Osteocyte (in vitro differentiated cells): ENCODE data around the gene UTP14C. TPM values are rescaled to one million over a fixed set of nuclear protein-coding genes. Genes with fewer than 3 reads are reported as not detected.
"Not testable (repeated sequence)": the region's sequence is repeated elsewhere in the genome, so short reads cannot be mapped to it uniquely, and the experiment has no call there.

Source experiments
- DNase-seq: peaks from one replicate; pipeline ENCODE4 v3.0.0; 2021; ENCODE audit warnings: mixed read lengths; ENCODE audit not compliant: unreplicated experiment; ENCODE audit errors: extremely low spot score
- H3K27ac Mint-ChIP-seq: one replicate; pipeline ENCODE4 v1.8.0; 2021; ENCODE audit warnings: mild to moderate bottlenecking, mixed read lengths; ENCODE audit not compliant: unreplicated experiment
- H3K27me3 Mint-ChIP-seq: one replicate; pipeline ENCODE4 v1.8.0; 2021; ENCODE audit warnings: mixed read lengths; ENCODE audit not compliant: unreplicated experiment
- H3K36me3 Mint-ChIP-seq: one replicate; pipeline ENCODE4 v1.8.0; 2021; ENCODE audit warnings: mixed read lengths; ENCODE audit not compliant: unreplicated experiment
- H3K4me1 Mint-ChIP-seq: one replicate; pipeline ENCODE4 v1.8.0; 2021; ENCODE audit warnings: mixed read lengths; ENCODE audit not compliant: unreplicated experiment
- H3K4me3 Mint-ChIP-seq: one replicate; pipeline ENCODE4 v1.8.0; 2021; ENCODE audit warnings: mild to moderate bottlenecking, moderate library complexity, mixed read lengths; ENCODE audit not compliant: unreplicated experiment
- H3K9me3 Mint-ChIP-seq: one replicate; pipeline ENCODE4 v1.8.0; 2021; ENCODE audit warnings: mixed read lengths; ENCODE audit not compliant: unreplicated experiment
- CTCF ChIP-seq: fragments of 200-600 bp; sonication (generic); IDR thresholded peaks from 2 replicates; pipeline ENCODE4 v1.5.0; 2021; ENCODE audit warnings: antibody characterized with exemption, mild to moderate bottlenecking, moderate library complexity
- total RNA-seq: library from RNA; stranded (reverse); gene quantifications from 2 replicates; pipeline ENCODE4 v1.2.1, GENCODE V29; 2021

UTP14C gene
- total RNA-seq, 1 donor from 2014 or later = 24.2 TPM

GRCh38 chr13:52022356-52022755 is 2.1 kb upstream of the UTP14C start:
- TF ChIP-seq CTCF = no peak
- DNase-seq = no peak
- Mint-ChIP-seq H3K27ac (no peak overlapping the region), H3K4me1 (no peaks in the 10 kb centered on the region), H3K9me3 (peaks cover 13% of the 10 kb centered on the region), H3K4me3 (no peak overlapping the region), H3K36me3 (peaks cover 56% of the 10 kb centered on the region), H3K27me3 (no peaks in the 10 kb centered on the region)

DNA sequence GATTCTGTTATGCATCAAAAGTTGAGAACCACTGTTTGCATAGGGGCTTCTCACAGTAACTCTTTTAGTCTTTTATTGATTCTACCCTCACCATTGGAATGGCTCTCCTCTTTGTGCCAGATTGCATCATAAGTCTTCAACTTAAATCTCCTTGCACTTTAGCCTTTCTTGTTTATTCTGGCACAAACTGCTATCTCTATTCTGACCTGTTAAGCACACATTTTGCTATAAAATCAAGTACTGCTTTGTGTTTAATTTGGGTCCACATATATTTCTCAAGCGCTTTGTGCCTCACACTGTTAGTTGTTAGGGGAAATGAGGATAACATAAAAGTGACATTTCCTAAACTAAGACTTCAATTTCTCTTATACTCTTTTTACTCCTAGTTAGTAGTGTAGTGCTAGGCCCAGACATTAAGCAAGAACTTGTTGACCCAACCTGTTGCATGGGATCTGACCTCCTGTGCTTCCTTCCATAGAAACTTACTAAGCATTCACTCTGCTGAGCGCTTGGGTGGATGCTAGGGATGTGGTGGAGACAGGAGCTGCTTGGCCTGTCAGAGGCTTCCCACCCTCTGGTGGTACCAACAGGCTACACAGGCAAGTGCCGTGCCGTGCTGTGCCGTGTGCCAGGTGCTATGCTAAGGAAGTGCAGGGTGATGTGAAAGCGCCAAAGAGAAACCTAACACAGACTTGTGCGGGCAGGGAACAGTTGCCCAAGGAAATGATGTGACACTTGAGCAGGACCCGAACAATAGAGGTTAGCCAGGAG is 1.2 kb downstream of the UTP14C start:
- Mint-ChIP-seq H3K9me3 (peaks cover 20% of the 10 kb centered on the region), H3K36me3 (peaks cover 72% of the 10 kb centered on the region), H3K27me3 (no peaks in the 10 kb centered on the region), H3K4me1 (no peaks in the 10 kb centered on the region), H3K4me3 (no peak overlapping the region), H3K27ac (no peak overlapping the region)
- no peak for TF ChIP-seq CTCF
- DNase-seq = no peak

DNA sequence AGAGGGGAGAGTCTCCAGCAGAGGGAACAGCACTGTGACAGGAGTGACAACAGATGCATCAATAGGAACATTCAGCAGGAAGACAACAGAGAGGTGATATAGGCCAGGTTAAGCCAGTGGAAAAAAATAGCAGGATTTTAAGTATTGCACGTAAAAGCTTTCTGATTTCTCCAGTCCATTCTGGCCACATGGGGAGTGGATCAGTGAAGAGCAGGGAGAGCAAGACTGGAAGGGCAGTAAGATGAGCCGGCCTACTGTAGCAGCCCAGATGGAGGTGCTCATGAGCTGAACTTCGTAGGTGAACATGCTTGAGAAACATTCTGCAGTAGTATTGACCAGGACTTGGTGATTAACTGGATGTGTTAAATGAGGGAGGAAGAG is 1.7 kb downstream of the UTP14C start:
- no peaks in the 10 kb centered on the region for H3K4me1 Mint-ChIP-seq
- H3K36me3 Mint-ChIP-seq = peaks cover 66% of the 10 kb centered on the region
- DNase-seq = no peak
- no peaks in the 10 kb centered on the region for H3K27me3 Mint-ChIP-seq
- H3K27ac Mint-ChIP-seq = no peak overlapping the region
- H3K4me3 Mint-ChIP-seq = no peak overlapping the region
- peaks cover 20% of the 10 kb centered on the region for H3K9me3 Mint-ChIP-seq
- TF ChIP-seq CTCF = no peak

- no peak for TF ChIP-seq CTCF
- H3K9me3 Mint-ChIP-seq = peaks cover 20% of the 10 kb centered on the region
- no peaks in the 10 kb centered on the region for H3K4me1 Mint-ChIP-seq
- H3K27me3 Mint-ChIP-seq = no peaks in the 10 kb centered on the region
- H3K36me3 Mint-ChIP-seq = peaks cover 65% of the 10 kb centered on the region
- no peak overlapping the region for H3K4me3 Mint-ChIP-seq
- DNase-seq = no peak
- no peak overlapping the region for H3K27ac Mint-ChIP-seq
These were observed 3.3 kb downstream of the UTP14C start for GRCh38 chr13:52027832-52028231.

GRCh38 chr13:52029569-52029968 is 5.1 kb downstream of the UTP14C start:
- no peak for TF ChIP-seq CTCF
- DNase-seq = no peak
- peaks cover 55% of the 10 kb centered on the region for H3K36me3 Mint-ChIP-seq

DNA sequence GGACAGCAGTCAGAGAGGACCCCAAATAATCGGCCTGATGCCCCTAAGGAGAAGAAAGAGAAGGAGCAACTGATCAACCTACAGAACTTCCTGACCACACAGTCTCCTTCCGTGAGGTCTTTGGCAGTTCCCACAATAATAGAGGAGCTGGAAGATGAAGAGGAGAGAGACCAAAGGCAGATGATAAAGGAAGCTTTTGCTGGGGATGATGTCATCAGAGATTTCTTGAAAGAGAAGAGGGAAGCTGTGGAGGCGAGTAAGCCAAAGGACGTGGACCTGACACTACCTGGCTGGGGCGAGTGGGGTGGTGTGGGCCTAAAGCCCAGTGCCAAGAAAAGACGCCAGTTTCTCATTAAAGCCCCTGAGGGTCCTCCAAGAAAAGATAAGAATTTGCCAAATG is 5.9 kb downstream of the UTP14C start:
- H3K4me3 Mint-ChIP-seq = not testable (repeated sequence)
- peaks cover 20% of the 10 kb centered on the region for H3K9me3 Mint-ChIP-seq

More at GRCh38 chr13:52029569-52029968, 5.1 kb downstream of the UTP14C start:
- Mint-ChIP-seq H3K9me3 (peaks cover 20% of the 10 kb centered on the region), H3K27ac (no peak overlapping the region), H3K4me3 (no peak overlapping the region), H3K4me1 (no peaks in the 10 kb centered on the region), H3K27me3 (no peaks in the 10 kb centered on the region)

More for the DNA sequence above, 5.9 kb downstream of the UTP14C start:
- DNase-seq, H3K4me1 Mint-ChIP-seq, H3K27me3 Mint-ChIP-seq, H3K27ac Mint-ChIP-seq: not testable (repeated sequence)
- H3K36me3 Mint-ChIP-seq = peaks cover 46% of the 10 kb centered on the region
